NCI-H345 treated with DMSO at 0.1 percent for 48 hours (cell line): ENCODE results near the gene SLC4A7.
"Not testable (repeated sequence)": the region's sequence is repeated elsewhere in the genome, so short reads cannot be mapped to it uniquely, and the experiment has no call there.

Experiments used
- DNase-seq: peaks from one replicate; lab custom pipeline; 2025; ENCODE audit not compliant: unreplicated experiment; lab: John Stamatoyannopoulos, UW

Gene SLC4A7

GRCh38 chr3:27438352-27438751 is 45.8 kb downstream of the SLC4A7 start:
- not testable (repeated sequence) for DNase-seq

GRCh38 chr3:27431116-27431515 is 53.1 kb downstream of the SLC4A7 start:
- no peak for DNase-seq

DNA sequence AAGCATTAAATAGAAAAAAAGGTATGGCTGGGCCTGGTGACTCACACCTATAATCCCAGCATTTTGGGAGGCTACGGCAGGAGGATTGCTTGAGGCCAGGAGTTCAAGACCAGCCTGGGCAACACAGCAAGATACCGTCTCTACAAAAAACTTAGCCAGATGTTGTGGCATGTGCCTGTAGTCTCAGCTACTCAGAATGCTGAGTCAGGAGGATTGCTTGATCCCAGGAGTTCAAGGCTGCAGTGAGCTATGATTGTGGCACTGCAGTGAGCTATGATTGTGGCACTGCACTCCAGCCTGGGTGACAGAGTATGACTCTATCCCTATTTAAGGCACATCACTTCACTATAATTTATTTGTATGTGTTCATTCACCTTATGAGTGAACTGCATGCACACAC is 54.3 kb downstream of the SLC4A7 start:
- no peak for DNase-seq

GRCh38 chr3:27428446-27428845 is 55.7 kb downstream of the SLC4A7 start:
- no peak for DNase-seq

DNA sequence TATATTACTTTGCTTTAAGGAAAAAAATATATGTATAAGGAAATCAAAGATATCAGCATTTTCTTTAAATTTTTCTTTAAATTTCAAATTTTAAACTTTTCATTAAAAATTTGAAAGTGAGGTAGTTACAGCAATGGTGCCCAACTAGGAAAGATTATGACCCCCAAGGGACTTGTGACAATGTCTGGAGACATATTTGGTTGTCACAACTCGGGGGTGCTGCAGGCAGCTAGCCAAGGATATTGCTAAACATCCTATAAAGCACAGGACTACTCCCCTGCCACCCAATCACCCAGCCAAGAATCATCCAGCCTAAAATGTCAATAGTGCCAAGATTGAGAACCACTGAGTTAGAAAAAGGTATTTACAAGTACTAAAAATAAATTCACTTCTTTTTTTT is 57.3 kb downstream of the SLC4A7 start:
- DNase-seq = no peak

DNA sequence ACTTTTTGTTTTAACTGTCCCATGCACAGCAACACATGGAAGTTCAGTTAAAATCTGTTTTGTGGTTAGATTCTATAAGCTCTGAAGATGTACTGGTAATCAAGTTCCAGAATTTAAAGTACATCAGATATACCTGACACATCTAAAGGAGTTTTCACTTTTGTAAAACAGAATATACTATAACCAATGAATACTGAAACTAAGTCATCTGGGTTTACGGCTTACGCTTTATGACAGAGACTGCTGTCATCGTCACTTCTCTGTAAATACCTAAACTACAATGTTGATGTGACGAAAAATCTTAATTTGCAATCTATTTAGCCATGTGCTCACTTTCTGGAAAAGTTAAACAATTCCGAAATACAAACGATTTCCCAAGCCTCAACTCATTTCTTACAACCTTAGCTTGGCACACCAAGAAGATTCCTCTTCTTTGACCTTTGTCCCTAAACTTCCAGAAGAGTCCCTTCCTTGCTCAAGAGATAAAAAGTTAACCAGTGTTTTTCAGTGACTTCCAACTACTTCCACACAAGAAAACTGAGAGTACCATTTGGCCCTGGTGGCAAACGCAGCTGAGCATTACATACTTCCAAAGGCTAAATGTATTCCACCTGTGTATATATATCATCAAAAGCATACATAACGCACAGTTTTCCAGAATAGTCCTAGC is 58.2 kb downstream of the SLC4A7 start:
- no peak for DNase-seq

DNA sequence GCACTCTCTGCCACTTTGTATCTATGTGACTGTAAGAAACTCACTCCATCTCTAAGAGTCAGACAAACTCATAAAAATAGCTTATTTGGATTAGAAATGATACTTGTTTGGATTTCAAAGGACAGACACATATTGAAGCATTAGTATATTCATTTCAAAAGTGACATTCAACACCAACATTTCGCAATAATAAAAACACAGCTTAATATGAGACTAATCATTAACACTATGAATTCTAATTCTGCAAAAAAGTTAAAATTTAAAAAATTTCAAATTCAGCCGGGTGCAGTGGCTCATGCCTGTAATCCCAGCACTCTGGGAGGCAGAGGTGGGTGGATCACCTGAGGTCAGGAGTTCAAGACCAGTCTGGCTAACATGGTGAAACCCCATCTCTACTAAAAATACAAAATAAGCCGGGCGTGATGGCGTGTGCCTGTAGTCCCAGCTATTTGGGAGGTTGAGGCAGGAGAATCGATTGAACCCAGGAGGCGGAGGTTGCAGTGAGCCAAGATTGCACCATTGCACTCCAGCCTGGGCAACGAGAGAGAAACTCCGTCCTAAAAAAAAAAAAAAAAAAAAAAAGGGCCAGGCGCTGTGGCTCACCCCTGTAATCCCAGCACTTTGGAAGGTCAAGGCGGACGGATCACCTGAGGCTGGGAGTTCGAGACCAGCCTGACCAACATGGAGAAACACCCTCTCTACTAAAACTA is 59.2 kb downstream of the SLC4A7 start:
- DNase-seq = not testable (repeated sequence)

- DNase-seq = no peak
These were observed 60.7 kb downstream of the SLC4A7 start for GRCh38 chr3:27423463-27423862.

- DNase-seq = no peak
These were observed 61.6 kb downstream of the SLC4A7 start for GRCh38 chr3:27422617-27423016.

DNA sequence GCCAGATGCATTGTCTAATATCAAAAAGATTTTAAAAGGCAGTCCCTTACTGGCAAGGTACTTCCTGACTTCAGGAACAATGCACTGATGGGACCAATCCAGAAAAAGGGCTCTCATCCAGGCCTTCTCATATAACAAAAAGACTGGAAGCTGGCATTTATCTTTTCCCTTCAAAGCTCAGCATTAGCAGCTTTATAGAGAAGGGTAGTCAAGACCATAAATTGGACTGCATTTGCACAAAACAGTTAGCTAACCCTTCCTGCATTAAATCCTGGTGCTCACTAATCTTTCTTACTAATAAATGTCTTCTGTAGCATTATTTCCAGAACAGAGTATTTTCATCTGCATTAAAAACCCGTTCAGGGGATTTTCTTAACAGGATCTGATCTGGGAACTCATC is 69.0 kb downstream of the SLC4A7 start:
- DNase-seq = no peak

DNA sequence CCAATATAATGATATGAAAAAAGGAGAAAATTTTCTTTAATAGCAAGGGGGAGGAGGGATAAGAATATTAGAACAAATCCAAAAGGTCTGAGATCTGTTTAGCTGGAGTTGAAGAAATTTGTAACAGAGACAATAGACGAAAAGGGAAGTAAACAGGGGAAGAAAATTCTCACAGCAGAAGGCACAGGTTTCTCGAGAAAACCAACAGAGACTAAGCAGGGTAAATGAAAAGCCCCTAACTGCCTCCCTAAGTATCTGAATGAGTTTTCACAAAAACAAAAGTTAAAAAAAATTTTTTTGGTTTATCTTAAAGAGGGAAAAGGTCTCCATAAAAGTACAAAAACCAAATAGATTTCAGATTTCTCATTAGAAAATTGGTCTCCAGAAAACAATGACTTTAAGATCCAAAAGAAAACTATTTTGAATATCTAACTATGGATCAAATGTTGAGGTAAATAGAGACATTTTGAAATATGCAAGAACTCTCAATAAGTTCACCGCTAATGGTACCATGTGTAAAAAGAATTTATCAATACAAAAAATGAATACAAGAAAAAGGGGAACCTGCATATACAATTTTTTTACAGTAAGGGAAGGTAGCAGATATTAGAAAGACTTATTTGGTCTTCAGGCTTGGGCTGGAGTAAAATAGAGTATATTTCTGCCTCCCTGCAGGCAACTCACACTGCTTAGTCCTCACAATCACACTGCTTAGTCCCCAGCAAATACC is 91.1 kb downstream of the SLC4A7 start:
- DNase-seq = no peak

- not testable (repeated sequence) for DNase-seq
These were observed 91.8 kb downstream of the SLC4A7 start for GRCh38 chr3:27392414-27392813.

DNA sequence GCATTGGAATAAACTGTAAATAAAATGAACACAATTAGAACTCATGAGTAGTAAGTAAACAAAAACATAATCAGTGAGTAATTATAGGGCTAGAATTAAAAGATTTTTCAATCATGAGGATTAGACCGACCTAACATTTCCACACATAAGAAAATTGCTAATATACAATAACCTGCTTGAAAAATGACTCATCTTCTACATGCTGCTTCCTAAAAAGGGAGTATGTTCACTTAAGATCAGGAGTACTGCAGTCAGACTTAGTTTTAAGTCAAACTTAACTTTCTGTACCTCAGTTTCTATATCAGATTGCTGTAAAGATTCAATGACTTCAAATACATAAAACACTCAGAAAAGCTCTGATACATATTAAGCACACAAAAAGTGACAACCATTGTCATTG is 92.4 kb downstream of the SLC4A7 start:
- DNase-seq = no peak

- no peak for DNase-seq
These were observed 96.6 kb downstream of the SLC4A7 start for GRCh38 chr3:27387625-27388024.

GRCh38 chr3:27385504-27385903 is 98.7 kb downstream of the SLC4A7 start:
- DNase-seq = no peak

DNA sequence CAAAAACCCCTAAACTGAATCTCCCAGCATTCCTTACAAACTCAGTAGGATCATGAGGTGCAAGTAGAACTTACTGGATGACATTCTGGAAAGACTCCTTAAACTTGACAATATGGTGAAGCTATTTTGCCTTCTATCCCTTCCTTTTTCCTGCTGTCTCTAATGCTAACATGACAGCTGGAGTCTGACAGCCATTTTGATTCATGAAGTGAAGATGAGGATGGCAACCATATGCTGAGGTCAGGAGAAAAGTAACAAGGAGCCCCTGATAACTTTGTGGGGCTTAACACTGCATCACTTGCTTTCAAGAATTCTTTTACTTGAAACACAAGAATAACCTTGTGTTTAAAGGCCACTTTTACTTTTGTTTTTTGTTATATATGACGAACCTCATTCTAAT is 100.0 kb downstream of the SLC4A7 start:
- no peak for DNase-seq

- DNase-seq = no peak
These were observed 103.5 kb downstream of the SLC4A7 start for GRCh38 chr3:27380433-27381357.

DNA sequence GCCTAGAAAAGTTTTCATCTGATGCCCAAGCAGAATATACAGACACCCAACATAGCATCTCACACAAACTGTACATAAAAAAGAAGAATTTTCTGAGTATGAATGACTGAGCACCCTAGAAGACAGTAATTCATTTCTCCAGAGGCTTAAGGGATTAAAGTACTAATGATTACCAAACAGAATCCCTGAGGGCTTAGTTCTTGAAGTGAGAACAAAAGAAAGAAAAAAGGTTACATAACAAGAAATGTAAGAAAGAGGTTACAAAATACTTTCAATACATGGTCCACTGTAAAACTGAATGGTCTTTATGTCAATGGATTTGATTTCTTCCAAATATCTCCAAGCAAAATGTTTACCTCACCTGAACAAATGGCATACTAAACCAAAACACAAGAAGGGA is 105.9 kb downstream of the SLC4A7 start:
- DNase-seq = no peak

- DNase-seq = no peak
These were observed 107.9 kb downstream of the SLC4A7 start for GRCh38 chr3:27376109-27376772.

DNA sequence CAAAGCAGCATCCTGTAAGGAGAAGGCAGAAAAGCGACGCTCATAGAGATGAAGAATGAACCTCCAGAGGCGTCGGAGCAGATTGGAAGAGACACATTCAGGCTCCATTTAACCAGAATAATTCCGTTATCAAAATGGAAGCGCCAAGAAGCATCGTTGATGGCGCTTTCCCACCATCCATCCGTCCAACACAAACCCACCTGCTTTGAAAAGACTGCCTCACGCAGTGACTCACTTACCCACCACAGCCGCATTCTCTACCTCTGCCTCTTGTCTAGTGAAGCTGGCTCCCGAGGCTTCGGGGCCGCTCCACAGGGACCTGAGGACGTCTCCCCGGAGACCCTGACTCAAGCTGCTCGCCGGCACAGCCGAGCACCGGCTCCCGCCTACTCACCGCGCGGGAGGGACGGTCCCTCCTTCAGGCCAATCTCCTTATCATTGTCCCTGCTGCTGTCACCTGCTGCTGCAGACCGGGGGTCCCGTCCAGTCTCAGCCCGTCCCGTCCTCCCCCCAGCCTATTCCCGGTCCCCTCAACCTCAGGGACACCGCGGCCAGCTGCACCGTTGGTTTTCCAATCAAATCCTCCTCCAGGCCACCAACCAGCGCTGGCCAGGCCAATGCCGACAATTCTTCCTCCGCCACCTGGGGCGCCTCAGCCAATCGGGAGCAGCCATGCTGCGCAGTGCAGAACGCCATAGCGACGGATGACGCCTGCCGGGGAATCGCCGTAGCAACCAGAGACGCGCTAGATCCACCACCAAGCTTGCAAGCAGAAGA is 115.2 kb downstream of the SLC4A7 start, which contains the start of gene NEK10:
Gene NEK10, minus strand, starts transcription at position 553 of the 777 bp plus-strand sequence. CDS start 16,501 bp downstream, outside the sequence.
- peak; percentile 86 for DNase-seq
